ENCODE data around the gene SPTBN5.
A peak's percentile ranks its signal among the peaks of the same experiment; 100 is the strongest.

SPTBN5 gene

GRCh38 chr15:41926185-41927056, 32.6 kb upstream of the SPTBN5 start:
- no peak for DNase-seq (ENCODE audit: low read depth)

- DNase-seq (ENCODE audit: low read depth): no peak
Observed at GRCh38 chr15:41925086-41925608, 31.3 kb upstream of the SPTBN5 start.

GRCh38 chr15:41923401-41923997, 29.6 kb upstream of the SPTBN5 start:
- no peak for DNase-seq (ENCODE audit: low read depth)

- DNase-seq (ENCODE audit: low read depth): no peak
Observed at GRCh38 chr15:41922353-41922752, 28.5 kb upstream of the SPTBN5 start.

- DNase-seq (ENCODE audit: low read depth): no peak
Observed at GRCh38 chr15:41921639-41922038, 27.8 kb upstream of the SPTBN5 start.

- DNase-seq (ENCODE audit: low read depth): no peak
Observed at GRCh38 chr15:41921167-41921566, 27.3 kb upstream of the SPTBN5 start.

GRCh38 chr15:41919954-41920538, 26.2 kb upstream of the SPTBN5 start:
- DNase-seq (ENCODE audit: low read depth): no peak

- DNase-seq (ENCODE audit: low read depth): no peak
Observed at GRCh38 chr15:41919201-41919820, 25.5 kb upstream of the SPTBN5 start.

GRCh38 chr15:41918506-41919126, 24.8 kb upstream of the SPTBN5 start:
- no peak for DNase-seq (ENCODE audit: low read depth)

GRCh38 chr15:41917767-41918430, 24.0 kb upstream of the SPTBN5 start:
- DNase-seq (ENCODE audit: low read depth): no peak

- no peak for DNase-seq (ENCODE audit: low read depth)
Observed at GRCh38 chr15:41915255-41915994, 21.6 kb upstream of the SPTBN5 start.

- no peak for DNase-seq (ENCODE audit: low read depth)
Observed at GRCh38 chr15:41914411-41914810, 20.6 kb upstream of the SPTBN5 start.

- DNase-seq (ENCODE audit: low read depth): no peak
Observed at GRCh38 chr15:41913256-41913655, 19.4 kb upstream of the SPTBN5 start.

- no peak for DNase-seq (ENCODE audit: low read depth)
Observed at GRCh38 chr15:41911691-41912345, 18.0 kb upstream of the SPTBN5 start.

- no peak for DNase-seq (ENCODE audit: low read depth)
Observed at GRCh38 chr15:41908736-41909461, 15.0 kb upstream of the SPTBN5 start.

- DNase-seq (ENCODE audit: low read depth): no peak
Observed at GRCh38 chr15:41907141-41907540, 13.3 kb upstream of the SPTBN5 start.

- no peak for DNase-seq (ENCODE audit: low read depth)
Observed at GRCh38 chr15:41906608-41907007, 12.8 kb upstream of the SPTBN5 start.

- DNase-seq (ENCODE audit: low read depth): no peak
Observed at GRCh38 chr15:41905036-41905793, 11.4 kb upstream of the SPTBN5 start.

- peak; percentile 60 for DNase-seq (ENCODE audit: low read depth)
Observed at GRCh38 chr15:41904541-41905005, 10.7 kb upstream of the SPTBN5 start.

All from T follicular helper cell (primary cell).